Lower leg skin (tissue), 3 donors: ENCODE data around the gene ING5.

Source experiments
- POLR2A ChIP-seq, 2 donors: fragments of 450-650 bp; IDR thresholded peaks; one replicate each; pipeline ENCODE4 v1.6.1; 2016 to 2017; ENCODE audit warnings: antibody characterized with exemption in 2 of 2, mild to moderate bottlenecking in 1 of 2, moderate library complexity in 1 of 2
- TF ChIP-seq, protein P1 (sequence below), 3 donors: fragments of 450-650 bp; IDR thresholded peaks; one replicate each; pipeline ENCODE4 v1.5.1; 2016; ENCODE audit warnings: antibody characterized with exemption in 3 of 3, mild to moderate bottlenecking in 3 of 3, moderate library complexity in 2 of 3

DNA sequence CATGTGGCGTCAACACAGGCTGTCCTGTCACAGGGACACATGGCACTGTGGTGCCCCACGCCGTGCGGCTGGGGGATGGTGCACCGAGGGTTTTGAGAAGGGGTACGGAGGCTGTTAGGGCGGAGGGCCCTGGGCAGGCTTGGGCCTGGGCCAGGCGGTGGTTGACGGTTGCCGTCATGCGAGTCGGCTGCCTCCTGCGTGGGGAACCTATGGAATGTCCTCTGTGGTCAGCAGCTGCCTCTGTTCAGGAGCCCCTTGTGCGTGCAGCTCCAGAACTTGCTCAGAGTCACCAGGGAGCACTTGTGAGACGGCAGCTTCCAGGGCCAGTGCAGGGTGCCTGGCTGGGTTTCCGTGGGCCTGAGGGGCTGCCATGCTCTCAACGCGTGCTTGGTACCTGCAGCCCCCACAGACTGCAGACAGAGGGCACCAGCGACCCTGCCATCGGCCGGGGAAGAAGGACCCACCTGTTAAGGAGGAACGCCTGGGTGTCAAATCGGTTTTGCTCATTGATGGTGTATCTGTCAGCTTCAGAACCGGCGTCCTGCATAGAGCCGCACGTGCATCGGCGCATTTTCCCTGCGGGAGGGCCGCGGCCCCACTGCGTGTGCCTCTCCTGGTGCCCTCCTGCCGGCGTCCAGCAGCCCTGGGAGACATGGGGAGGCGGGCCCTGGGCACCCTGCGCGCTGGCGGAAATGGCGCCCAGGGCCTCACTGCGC is 22.6 kb downstream of the ING5 start:
- TF ChIP-seq, protein P1, sequence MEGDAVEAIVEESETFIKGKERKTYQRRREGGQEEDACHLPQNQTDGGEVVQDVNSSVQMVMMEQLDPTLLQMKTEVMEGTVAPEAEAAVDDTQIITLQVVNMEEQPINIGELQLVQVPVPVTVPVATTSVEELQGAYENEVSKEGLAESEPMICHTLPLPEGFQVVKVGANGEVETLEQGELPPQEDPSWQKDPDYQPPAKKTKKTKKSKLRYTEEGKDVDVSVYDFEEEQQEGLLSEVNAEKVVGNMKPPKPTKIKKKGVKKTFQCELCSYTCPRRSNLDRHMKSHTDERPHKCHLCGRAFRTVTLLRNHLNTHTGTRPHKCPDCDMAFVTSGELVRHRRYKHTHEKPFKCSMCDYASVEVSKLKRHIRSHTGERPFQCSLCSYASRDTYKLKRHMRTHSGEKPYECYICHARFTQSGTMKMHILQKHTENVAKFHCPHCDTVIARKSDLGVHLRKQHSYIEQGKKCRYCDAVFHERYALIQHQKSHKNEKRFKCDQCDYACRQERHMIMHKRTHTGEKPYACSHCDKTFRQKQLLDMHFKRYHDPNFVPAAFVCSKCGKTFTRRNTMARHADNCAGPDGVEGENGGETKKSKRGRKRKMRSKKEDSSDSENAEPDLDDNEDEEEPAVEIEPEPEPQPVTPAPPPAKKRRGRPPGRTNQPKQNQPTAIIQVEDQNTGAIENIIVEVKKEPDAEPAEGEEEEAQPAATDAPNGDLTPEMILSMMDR (IDR thresholded peaks at IDR 0.05): no peak
- TF ChIP-seq POLR2A (IDR thresholded peaks at IDR 0.05): no peak
